PFSK-1 (cell line): ENCODE results near the gene TCP11.

ENCODE experiments used
- FOXP2 ChIP-seq: optimal IDR thresholded peaks from 2 replicates; pipeline ENCODE3; 2011; ENCODE audit warnings: borderline replicate concordance, control low read depth, inconsistent platforms; ENCODE audit not compliant: insufficient read depth; ENCODE audit errors: extremely low read length, extremely low read depth
- POLR2AphosphoS5 ChIP-seq: IDR thresholded peaks from 2 replicates; pipeline ENCODE4 v1.6.1; 2012; ENCODE audit warnings: low read depth, mild to moderate bottlenecking, control low read depth, low read length, moderate library complexity
- REST ChIP-seq, 2 experiments: IDR thresholded peaks; 2 replicates each; pipeline versions ENCODE4 v1.6.1 to v1.8.0; 2011 to 2012; ENCODE audit warnings: low read depth in 2 of 2, low read length in 2 of 2, control low read depth in 1 of 2, inconsistent platforms in 1 of 2, mild to moderate bottlenecking in 1 of 2, moderate library complexity in 1 of 2; ENCODE audit not compliant: insufficient read depth in 1 of 2
- SIN3A ChIP-seq: IDR thresholded peaks from 2 replicates; pipeline ENCODE4 v1.6.1; 2012; ENCODE audit warnings: mild to moderate bottlenecking, low read length, moderate library complexity, borderline replicate concordance; ENCODE audit not compliant: insufficient read depth
- TAF1 ChIP-seq: IDR thresholded peaks from 2 replicates; pipeline ENCODE4 v1.6.1; 2012; ENCODE audit warnings: low read length, control low read depth, borderline replicate concordance; ENCODE audit not compliant: insufficient read depth

TCP11 gene

GRCh38 chr6:35094183-35094582, 47.0 kb downstream of the TCP11 start:
- TF ChIP-seq TAF1 (no peak), FOXP2 (no peak), REST (IDR thresholded peaks at IDR 0.05; ENCODE audit: insufficient read depth in 1 of 2, low read depth in 2 of 2, low read length in 2 of 2) (no peak), POLR2AphosphoS5 (no peak), SIN3A (no peak)

- TF ChIP-seq REST (IDR thresholded peaks at IDR 0.05; ENCODE audit: insufficient read depth in 1 of 2, low read depth in 2 of 2, low read length in 2 of 2) (no peak), SIN3A (no peak)
These were observed 47.4 kb downstream of the TCP11 start for GRCh38 chr6:35093783-35094182.

- no peak for TF ChIP-seq FOXP2
- no peak for TF ChIP-seq SIN3A
- no peak for TF ChIP-seq REST (IDR thresholded peaks at IDR 0.05; ENCODE audit: insufficient read depth in 1 of 2, low read depth in 2 of 2, low read length in 2 of 2)
- no peak for TF ChIP-seq TAF1
- TF ChIP-seq POLR2AphosphoS5: no peak
These were observed 48.1 kb downstream of the TCP11 start for GRCh38 chr6:35093118-35093445.

GRCh38 chr6:35092362-35093117, 48.6 kb downstream of the TCP11 start:
- TF ChIP-seq POLR2AphosphoS5: no peak
- no peak for TF ChIP-seq FOXP2
- no peak for TF ChIP-seq TAF1
- TF ChIP-seq REST (IDR thresholded peaks at IDR 0.05; ENCODE audit: insufficient read depth in 1 of 2, low read depth in 2 of 2, low read length in 2 of 2): no peak
- no peak for TF ChIP-seq SIN3A

- TF ChIP-seq REST (IDR thresholded peaks at IDR 0.05; ENCODE audit: insufficient read depth in 1 of 2, low read depth in 2 of 2, low read length in 2 of 2) (no peak), SIN3A (no peak), TAF1 (no peak), POLR2AphosphoS5 (no peak), FOXP2 (no peak)
These were observed 49.6 kb downstream of the TCP11 start for GRCh38 chr6:35091346-35092083.
